Measurements from ENCODE around the gene PATJ. TPM values are rescaled to one million over a fixed set of nuclear protein-coding genes. Genes with fewer than 3 reads are reported as not detected.
"Not testable (repeated sequence)": the region's sequence is repeated elsewhere in the genome, so short reads cannot be mapped to it uniquely, and the experiment has no call there.

PATJ gene
- total RNA-seq, 1 donor from 2014 or later = 31.2 TPM

GRCh38 chr1:61727544-61727943, 14.7 kb upstream of the PATJ start:
- POLR2A ChIA-PET = no interaction called here
- intact Hi-C loops (cut with micrococcal nuclease) = loop anchor here (5.0 to 10.0 kb wide), 2 partner anchors 1057 to 1865 kb away; partner anchors contain the start of genes ATG4C and PGM1
- H3K4me1 Mint-ChIP-seq = peaks cover 20% of the 10 kb centered on the region
- H3K9me3 Mint-ChIP-seq = no peaks in the 10 kb centered on the region
- H3K27me3 Mint-ChIP-seq = no peaks in the 10 kb centered on the region
- peaks cover 16% of the 10 kb centered on the region for H3K36me3 Mint-ChIP-seq (ENCODE audit: low read depth)
- CTCF ChIA-PET = no interaction called here
- DNase-seq (no peak), ATAC-seq (ENCODE audit: low read depth) (no peak)
- H3K4me3 Mint-ChIP-seq = no peak overlapping the region
- TF ChIP-seq, protein P1, sequence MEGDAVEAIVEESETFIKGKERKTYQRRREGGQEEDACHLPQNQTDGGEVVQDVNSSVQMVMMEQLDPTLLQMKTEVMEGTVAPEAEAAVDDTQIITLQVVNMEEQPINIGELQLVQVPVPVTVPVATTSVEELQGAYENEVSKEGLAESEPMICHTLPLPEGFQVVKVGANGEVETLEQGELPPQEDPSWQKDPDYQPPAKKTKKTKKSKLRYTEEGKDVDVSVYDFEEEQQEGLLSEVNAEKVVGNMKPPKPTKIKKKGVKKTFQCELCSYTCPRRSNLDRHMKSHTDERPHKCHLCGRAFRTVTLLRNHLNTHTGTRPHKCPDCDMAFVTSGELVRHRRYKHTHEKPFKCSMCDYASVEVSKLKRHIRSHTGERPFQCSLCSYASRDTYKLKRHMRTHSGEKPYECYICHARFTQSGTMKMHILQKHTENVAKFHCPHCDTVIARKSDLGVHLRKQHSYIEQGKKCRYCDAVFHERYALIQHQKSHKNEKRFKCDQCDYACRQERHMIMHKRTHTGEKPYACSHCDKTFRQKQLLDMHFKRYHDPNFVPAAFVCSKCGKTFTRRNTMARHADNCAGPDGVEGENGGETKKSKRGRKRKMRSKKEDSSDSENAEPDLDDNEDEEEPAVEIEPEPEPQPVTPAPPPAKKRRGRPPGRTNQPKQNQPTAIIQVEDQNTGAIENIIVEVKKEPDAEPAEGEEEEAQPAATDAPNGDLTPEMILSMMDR (IDR thresholded peaks at IDR 0.05) = no peak
- H3K27ac Mint-ChIP-seq = no peak overlapping the region

DNA sequence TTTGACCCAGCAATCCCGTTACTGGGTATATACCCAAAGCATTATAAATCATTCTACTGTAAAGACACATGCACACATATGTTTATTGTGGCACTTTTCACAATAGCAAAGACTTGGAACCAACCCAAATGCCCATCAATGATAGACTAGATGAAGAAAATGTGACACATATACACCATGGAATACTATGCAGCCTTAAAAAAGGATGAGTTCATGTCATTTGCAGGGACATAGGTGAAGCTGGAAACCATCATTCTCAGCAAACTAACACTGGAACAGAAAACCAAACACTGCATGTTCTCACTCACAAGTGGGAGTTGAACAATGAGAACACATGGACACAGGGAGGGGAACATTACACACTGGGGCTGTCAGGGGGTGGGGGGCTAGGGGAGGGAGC, 11.6 kb upstream of the PATJ start:
- H3K4me1 Mint-ChIP-seq; H3K27me3 Mint-ChIP-seq; CTCF ChIA-PET; ATAC-seq (ENCODE audit: low read depth); H3K36me3 Mint-ChIP-seq (ENCODE audit: low read depth); H3K27ac Mint-ChIP-seq; DNase-seq; H3K9me3 Mint-ChIP-seq; H3K4me3 Mint-ChIP-seq; POLR2A ChIA-PET; intact Hi-C loops (cut with micrococcal nuclease): not testable (repeated sequence)

GRCh38 chr1:61732726-61733125, 9.6 kb upstream of the PATJ start:
- ATAC-seq (ENCODE audit: low read depth) (no peak), DNase-seq (no peak)
- Mint-ChIP-seq H3K36me3 (ENCODE audit: low read depth) (no peaks in the 10 kb centered on the region), H3K27me3 (no peaks in the 10 kb centered on the region), H3K9me3 (no peaks in the 10 kb centered on the region), H3K4me1 (peaks cover 6% of the 10 kb centered on the region), H3K4me3 (no peak overlapping the region), H3K27ac (no peak overlapping the region)
- CTCF ChIA-PET = no interaction called here
- intact Hi-C loops (cut with micrococcal nuclease) = no loop called here
- TF ChIP-seq, protein P1 (IDR thresholded peaks at IDR 0.05) = no peak
- POLR2A ChIA-PET = interaction anchor here (0.6 kb wide), 1 partner anchor 11 kb away, joined by 4 read pairs; no protein-coding TSS in a partner anchor

DNA sequence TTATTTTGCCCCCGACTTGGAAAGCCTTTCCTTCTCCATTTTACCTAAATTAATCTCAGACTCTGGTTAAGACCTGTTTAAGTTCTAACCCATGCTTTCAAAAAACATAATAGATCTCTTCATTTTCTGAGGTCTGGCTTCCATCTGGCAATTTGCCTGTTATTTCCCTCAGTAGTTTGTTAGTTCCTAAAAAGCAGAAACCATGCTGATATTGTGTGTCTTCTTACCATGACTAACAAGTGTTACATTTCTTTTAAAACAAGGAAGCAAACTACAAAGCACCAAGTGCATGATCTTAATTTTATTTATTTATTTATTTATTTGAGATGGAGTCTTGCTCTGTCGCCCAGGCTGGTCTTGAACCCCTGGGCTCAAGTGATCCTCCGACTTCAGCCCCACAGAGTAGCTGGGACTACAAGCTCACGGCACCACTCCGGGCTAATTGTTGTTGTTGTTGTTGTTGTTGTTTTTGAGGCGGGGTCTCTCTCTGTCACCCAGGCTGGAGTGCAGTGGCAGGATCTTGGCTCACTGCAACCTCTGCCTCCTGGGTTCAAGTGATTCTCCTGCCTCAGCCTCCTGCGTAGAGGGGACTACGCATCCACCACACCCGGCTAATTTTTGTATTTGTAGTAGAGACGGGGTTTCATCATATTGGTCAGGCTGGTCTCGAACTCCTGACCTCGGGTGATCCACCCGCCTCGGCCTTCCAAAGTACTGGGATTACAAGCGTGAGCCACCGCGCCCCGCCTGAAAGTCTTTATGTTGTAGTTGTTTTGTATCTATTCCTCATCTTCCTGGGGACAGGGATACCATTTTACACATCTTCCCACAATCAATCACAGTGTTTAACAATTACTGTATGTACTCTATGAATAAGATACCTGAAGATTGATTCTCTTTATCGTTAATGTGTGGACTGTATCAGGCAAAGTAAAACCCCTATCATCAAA, 1.3 kb upstream of the PATJ start:
- ATAC-seq (ENCODE audit: low read depth) (no peak), DNase-seq (no peak)
- H3K4me3 Mint-ChIP-seq = peak overlapping the region; percentile 94
- TF ChIP-seq, protein P1 (IDR thresholded peaks at IDR 0.05) = no peak
- intact Hi-C loops (cut with micrococcal nuclease) = loop anchor here (5.0 kb wide), 1 partner anchor 664 kb away; no protein-coding TSS in a partner anchor
- ChIA-PET POLR2A (interaction anchor here (0.6 kb wide), 1 partner anchor 16 kb away, joined by 3 read pairs; no protein-coding TSS in a partner anchor), CTCF (no interaction called here)
- H3K27ac Mint-ChIP-seq = peak overlapping the region; percentile 19
- peaks cover 2% of the 10 kb centered on the region for H3K36me3 Mint-ChIP-seq (ENCODE audit: low read depth)
- peaks cover 10% of the 10 kb centered on the region for H3K4me1 Mint-ChIP-seq
- no peaks in the 10 kb centered on the region for H3K9me3 Mint-ChIP-seq
- H3K27me3 Mint-ChIP-seq = no peaks in the 10 kb centered on the region

DNA sequence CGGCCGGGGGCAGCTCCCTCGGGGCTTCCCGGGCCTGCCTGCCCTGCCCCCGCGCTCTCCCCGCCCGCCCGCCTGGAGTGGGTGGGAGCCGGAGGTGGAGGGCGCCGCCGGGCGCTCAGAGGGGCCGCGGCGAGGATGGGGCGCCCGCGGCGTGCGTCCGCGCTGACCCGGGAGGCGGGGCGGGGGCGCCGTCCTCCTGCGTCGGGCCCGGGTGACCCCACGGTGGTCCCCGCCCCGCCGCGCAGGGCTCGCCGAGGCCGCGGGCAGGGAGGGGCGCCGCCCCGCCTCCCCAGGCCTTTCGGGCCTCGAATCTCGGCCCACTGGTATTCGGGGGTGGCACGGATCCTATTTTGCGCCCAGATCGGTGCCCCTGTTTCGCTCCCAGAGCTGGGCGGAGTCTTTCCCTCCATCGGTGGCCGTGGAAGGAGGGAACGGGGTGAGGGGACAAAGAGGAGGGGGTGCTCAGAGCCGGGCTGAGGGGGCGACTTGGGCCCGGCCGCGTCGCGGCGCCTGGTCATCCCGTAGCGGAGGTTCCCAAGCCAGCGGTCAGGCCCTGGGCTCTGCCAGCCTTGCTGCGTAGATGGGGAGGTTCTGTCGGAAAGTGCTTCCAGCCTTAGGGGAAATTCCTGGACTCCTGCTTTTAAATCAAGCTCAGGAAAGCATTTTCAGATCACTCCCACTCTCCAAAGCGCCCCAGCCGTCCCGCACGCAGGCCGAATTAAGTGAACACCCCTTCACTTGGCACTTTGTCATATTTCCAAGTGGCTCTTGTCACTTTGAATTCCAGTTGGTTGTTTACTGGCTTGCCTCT, 545 bp downstream of the PATJ start:
- POLR2A ChIA-PET = interaction anchor here (0.6 to 1.3 kb wide), 2 partner anchors 10 to 18 kb away, joined by 4 to 6 read pairs; partner anchors contain the start of gene TM2D1

More for the DNA sequence above, 545 bp downstream of the PATJ start:
- TF ChIP-seq, protein P1 (IDR thresholded peaks at IDR 0.05) = no peak
- Mint-ChIP-seq H3K27me3 (no peaks in the 10 kb centered on the region), H3K4me1 (peaks cover 11% of the 10 kb centered on the region), H3K4me3 (peak overlapping the region; percentile 73), H3K36me3 (ENCODE audit: low read depth) (peaks cover 2% of the 10 kb centered on the region), H3K9me3 (no peaks in the 10 kb centered on the region), H3K27ac (peak overlapping the region; percentile 13)
- DNase-seq (no peak), ATAC-seq (ENCODE audit: low read depth) (peak; percentile 65)
- intact Hi-C loops (cut with micrococcal nuclease) = loop anchor here (1.0 to 5.0 kb wide), 2 partner anchors 18 to 666 kb away; partner anchors contain the start of gene TM2D1
- CTCF ChIA-PET = no interaction called here
